HepG2 (cell line): ENCODE measurements around the gene MICAL3. TPM values are rescaled to one million over a fixed set of nuclear protein-coding genes. Genes with fewer than 3 reads are reported as not detected.

Experiments used
- ARID2 ChIP-seq: sonication (generic); formaldehyde crosslinking; IDR thresholded peaks from 2 replicates; pipeline ENCODE4 v1.8.1; 2022; ENCODE audit warnings: mild to moderate bottlenecking, missing genetic modification reagents, borderline replicate concordance
- ATF4 ChIP-seq, 2 experiments: fragments of 450-650 bp in 1 of 2; sonication (generic) in 1 of 2; formaldehyde crosslinking; IDR thresholded peaks; 2 replicates each; pipeline versions ENCODE4 v1.5.0 to v1.8.0; 2020 to 2022; ENCODE audit warnings: mild to moderate bottlenecking in 1 of 2, missing genetic modification reagents in 1 of 2
- MEF2D ChIP-seq: sonication (generic); formaldehyde crosslinking; IDR thresholded peaks from 2 replicates; pipeline ENCODE4 v1.5.1; 2020; ENCODE audit warnings: mild to moderate bottlenecking, missing genetic modification reagents
- MYC ChIP-seq: sonication (generic); formaldehyde crosslinking; IDR thresholded peaks from 2 replicates; pipeline ENCODE4 v1.9.0; 2021; ENCODE audit warnings: missing genetic modification reagents, borderline replicate concordance
- PHF5A ChIP-seq: IDR thresholded peaks from one replicate; pipeline ENCODE4 v1.6.1; 2018; ENCODE audit warnings: low read depth, missing genetic modification reagents; ENCODE audit not compliant: unreplicated experiment
- SIX4 ChIP-seq: sonication (generic); formaldehyde crosslinking; IDR thresholded peaks from 2 replicates; pipeline ENCODE4 v1.4.0; 2020; ENCODE audit warnings: missing genetic modification reagents
- UBTF ChIP-seq: sonication (generic); formaldehyde crosslinking; IDR thresholded peaks from 2 replicates; pipeline ENCODE4 v1.4.0; 2020; ENCODE audit warnings: mild to moderate bottlenecking, missing genetic modification reagents
- XBP1 ChIP-seq: sonication (generic); formaldehyde crosslinking; IDR thresholded peaks from 2 replicates; pipeline ENCODE4 v1.5.0; 2020; ENCODE audit warnings: missing genetic modification reagents
- ZBTB49 ChIP-seq: sonication (generic); formaldehyde crosslinking; IDR thresholded peaks from 2 replicates; pipeline ENCODE4 v1.4.0; 2020; ENCODE audit warnings: missing genetic modification reagents, borderline replicate concordance
- ZFP36 ChIP-seq: fragments of 150-350 bp; IDR thresholded peaks from 2 replicates; pipeline ENCODE4 v1.6.1; 2018; ENCODE audit warnings: borderline replicate concordance, low read length, low read depth; ENCODE audit not compliant: partially characterized antibody
- ZNF282 ChIP-seq: fragments of 450-650 bp; IDR thresholded peaks from 2 replicates; pipeline ENCODE4 v1.6.1; 2018; ENCODE audit not compliant: partially characterized antibody
- ZNF484 ChIP-seq: sonication (generic); formaldehyde crosslinking; IDR thresholded peaks from 2 replicates; pipeline ENCODE4 v1.5.1; 2020; ENCODE audit warnings: mild to moderate bottlenecking, low read depth, missing genetic modification reagents, borderline replicate concordance
- ZNF503 ChIP-seq: sonication (generic); formaldehyde crosslinking; IDR thresholded peaks from 2 replicates; pipeline ENCODE4 v1.4.0; 2020; ENCODE audit warnings: missing genetic modification reagents
- ZNF639 ChIP-seq: conservative IDR thresholded peaks from 2 replicates; pipeline ENCODE4 v1.6.1; 2018; ENCODE audit warnings: missing genetic modification reagents
- ZNF75D ChIP-seq: sonication (generic); formaldehyde crosslinking; IDR thresholded peaks from 2 replicates; pipeline ENCODE4 v1.8.1; 2023; ENCODE audit warnings: missing genetic modification reagents, mild to moderate bottlenecking, borderline replicate concordance
- ZNF790 ChIP-seq: sonication (generic); formaldehyde crosslinking; IDR thresholded peaks from 2 replicates; pipeline ENCODE4 v1.8.0; 2022; ENCODE audit warnings: missing genetic modification reagents, mild to moderate bottlenecking, borderline replicate concordance
- polyA plus RNA-seq, 8 experiments: library from polyadenylated mRNA; depleted of rRNA in 3 of 8; stranded (reverse) in 7 of 8; unstranded in 1 of 8; fragments of >200 nt; fragmentation: Illumina TruSeq in 4 of 8; extraction: Trizol in 4 of 8; gene quantifications; 2 replicates each; pipeline versions ENCODE4 v1.2.1 to v1.2.3, GENCODE V29; 2011 to 2016; ENCODE audit warnings: low read depth in 4 of 8, missing spikeins in 1 of 8, mixed read lengths in 1 of 8; ENCODE audit not compliant: insufficient read depth in 1 of 8
- total RNA-seq, 5 experiments: library from RNA; depleted of rRNA; stranded (reverse); fragments of >200 nt; fragmentation: Illumina TruSeq; extraction: Trizol; gene quantifications; 2 replicates each; pipeline ENCODE4 v1.2.3, GENCODE V29; 2016; ENCODE audit warnings: low read depth in 1 of 5
- TF ChIP-seq, protein P1 (sequence below): sonication (generic); formaldehyde crosslinking; IDR thresholded peaks from 2 replicates; pipeline ENCODE4 v1.5.1; 2020; ENCODE audit warnings: missing genetic modification reagents, mild to moderate bottlenecking, borderline replicate concordance

The MICAL3 gene
- total and polyA plus RNA-seq, 2 of the 13 experiments (the other 11 are each of a cell fraction or from before 2014, with no cell fraction given), result 5.3 to 12.5 TPM

- TF ChIP-seq MEF2D, result peak; percentile 31; the same call in 1 of the 2 replicates
- TF ChIP-seq UBTF (CRISPR knock-in tag), result peak; percentile 89
- TF ChIP-seq ZFP36, result no peak
- no peak for TF ChIP-seq ZNF75D (CRISPR knock-in tag)
- TF ChIP-seq ZNF282, result no peak
- TF ChIP-seq ZNF503 (CRISPR knock-in tag), result peak; percentile 76
- TF ChIP-seq ARID2, result no peak
- TF ChIP-seq MYC (CRISPR knock-in tag), result peak; percentile 91
- TF ChIP-seq ZNF484 (CRISPR knock-in tag), result no peak
- TF ChIP-seq ZBTB49 (CRISPR knock-in tag), result no peak
- no peak for TF ChIP-seq ZNF790 (CRISPR knock-in tag)
- no peak for TF ChIP-seq PHF5A (CRISPR knock-in tag)
- TF ChIP-seq, protein P1, sequence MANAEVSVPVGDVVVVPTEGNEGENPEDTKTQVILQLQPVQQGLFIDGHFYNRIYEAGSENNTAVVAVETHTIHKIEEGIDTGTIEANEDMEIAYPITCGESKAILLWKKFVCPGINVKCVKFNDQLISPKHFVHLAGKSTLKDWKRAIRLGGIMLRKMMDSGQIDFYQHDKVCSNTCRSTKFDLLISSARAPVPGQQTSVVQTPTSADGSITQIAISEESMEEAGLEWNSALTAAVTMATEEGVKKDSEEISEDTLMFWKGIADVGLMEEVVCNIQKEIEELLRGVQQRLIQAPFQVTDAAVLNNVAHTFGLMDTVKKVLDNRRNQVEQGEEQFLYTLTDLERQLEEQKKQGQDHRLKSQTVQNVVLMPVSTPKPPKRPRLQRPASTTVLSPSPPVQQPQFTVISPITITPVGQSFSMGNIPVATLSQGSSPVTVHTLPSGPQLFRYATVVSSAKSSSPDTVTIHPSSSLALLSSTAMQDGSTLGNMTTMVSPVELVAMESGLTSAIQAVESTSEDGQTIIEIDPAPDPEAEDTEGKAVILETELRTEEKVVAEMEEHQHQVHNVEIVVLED (CRISPR knock-in tag), result peak; percentile 34; the same call in 1 of the 2 replicates
- 0 out of 2 replicates have a peak, but pooled peaks have one; percentile 52 for TF ChIP-seq ZNF639 (CRISPR knock-in tag)
- TF ChIP-seq SIX4 (CRISPR knock-in tag), result no peak
- TF ChIP-seq XBP1 (CRISPR knock-in tag), result no peak
- TF ChIP-seq ATF4 (CRISPR knock-in tag; IDR thresholded peaks at IDR 0.05), result no peak; a peak in 1 of 4 replicates
Measured at GRCh38 chr22:18001040-18001893, 23.1 kb downstream of the MICAL3 start (continued).
